ENCODE measurements around the gene TIAL1. TPM values are rescaled to one million over a fixed set of nuclear protein-coding genes. Genes with fewer than 3 reads are reported as not detected.

Gene TIAL1
- polyA plus RNA-seq, 3 donors: 139 to 160 (median 148) TPM

- no peak for DNase-seq (ENCODE audit: low read depth in 3 of 3, low spot score in 2 of 3)
These were observed 41.5 kb downstream of the TIAL1 start for GRCh38 chr10:119555178-119555784.

- no peak for DNase-seq (ENCODE audit: low read depth in 3 of 3, low spot score in 2 of 3)
These were observed 45.9 kb downstream of the TIAL1 start for GRCh38 chr10:119550827-119551226.

- no peak for DNase-seq (ENCODE audit: low read depth in 3 of 3, low spot score in 2 of 3)
These were observed 47.3 kb downstream of the TIAL1 start for GRCh38 chr10:119549247-119549999.

GRCh38 chr10:119546009-119546408 is 50.8 kb downstream of the TIAL1 start:
- DNase-seq (ENCODE audit: low read depth in 3 of 3, low spot score in 2 of 3): no peak

- no peak for DNase-seq (ENCODE audit: low read depth in 3 of 3, low spot score in 2 of 3)
These were observed 51.5 kb downstream of the TIAL1 start for GRCh38 chr10:119545310-119545709.

GRCh38 chr10:119543814-119544642 is 52.7 kb downstream of the TIAL1 start:
- DNase-seq (ENCODE audit: low read depth in 3 of 3, low spot score in 2 of 3): no peak

- no peak for DNase-seq (ENCODE audit: low read depth in 3 of 3, low spot score in 2 of 3)
These were observed 53.6 kb downstream of the TIAL1 start for GRCh38 chr10:119542988-119543813.

- DNase-seq (ENCODE audit: low read depth in 3 of 3, low spot score in 2 of 3): no peak
These were observed 54.3 kb downstream of the TIAL1 start, which contains the start of gene RGS10 for GRCh38 chr10:119542357-119542987. RGS10 (minus strand) TSS chr10:119542719; CDS start chr10:119542638, 81 bp downstream.

- DNase-seq (ENCODE audit: low read depth in 3 of 3, low spot score in 2 of 3): no peak
These were observed 55.1 kb downstream of the TIAL1 start for GRCh38 chr10:119541459-119542356.

- no peak for DNase-seq (ENCODE audit: low read depth in 3 of 3, low spot score in 2 of 3)
These were observed 55.7 kb downstream of the TIAL1 start for GRCh38 chr10:119541046-119541445.

- no peak for DNase-seq (ENCODE audit: low read depth in 3 of 3, low spot score in 2 of 3)
These were observed 56.7 kb downstream of the TIAL1 start for GRCh38 chr10:119540038-119540437.

GRCh38 chr10:119539359-119539825 is 57.4 kb downstream of the TIAL1 start:
- no peak for DNase-seq (ENCODE audit: low read depth in 3 of 3, low spot score in 2 of 3)

- no peak for DNase-seq (ENCODE audit: low read depth in 3 of 3, low spot score in 2 of 3)
These were observed 58.0 kb downstream of the TIAL1 start for GRCh38 chr10:119538632-119539358.

- DNase-seq (ENCODE audit: low read depth in 3 of 3, low spot score in 2 of 3): no peak
These were observed 58.7 kb downstream of the TIAL1 start for GRCh38 chr10:119537953-119538630.

GRCh38 chr10:119536508-119537025 is 60.2 kb downstream of the TIAL1 start:
- DNase-seq (ENCODE audit: low read depth in 3 of 3, low spot score in 2 of 3): no peak

- DNase-seq (ENCODE audit: low read depth in 3 of 3, low spot score in 2 of 3): no peak
These were observed 60.8 kb downstream of the TIAL1 start for GRCh38 chr10:119535837-119536507.

- no peak for DNase-seq (ENCODE audit: low read depth in 3 of 3, low spot score in 2 of 3)
These were observed 61.5 kb downstream of the TIAL1 start for GRCh38 chr10:119535305-119535704.

Data from right renal cortex interstitium (tissue), 3 donors.